ENCODE data around the gene TRIM59.

TRIM59 gene

GRCh38 chr3:160402221-160403027 lies 47.2 kb downstream of the TRIM59 start:
- DNase-seq, result no peak

DNA sequence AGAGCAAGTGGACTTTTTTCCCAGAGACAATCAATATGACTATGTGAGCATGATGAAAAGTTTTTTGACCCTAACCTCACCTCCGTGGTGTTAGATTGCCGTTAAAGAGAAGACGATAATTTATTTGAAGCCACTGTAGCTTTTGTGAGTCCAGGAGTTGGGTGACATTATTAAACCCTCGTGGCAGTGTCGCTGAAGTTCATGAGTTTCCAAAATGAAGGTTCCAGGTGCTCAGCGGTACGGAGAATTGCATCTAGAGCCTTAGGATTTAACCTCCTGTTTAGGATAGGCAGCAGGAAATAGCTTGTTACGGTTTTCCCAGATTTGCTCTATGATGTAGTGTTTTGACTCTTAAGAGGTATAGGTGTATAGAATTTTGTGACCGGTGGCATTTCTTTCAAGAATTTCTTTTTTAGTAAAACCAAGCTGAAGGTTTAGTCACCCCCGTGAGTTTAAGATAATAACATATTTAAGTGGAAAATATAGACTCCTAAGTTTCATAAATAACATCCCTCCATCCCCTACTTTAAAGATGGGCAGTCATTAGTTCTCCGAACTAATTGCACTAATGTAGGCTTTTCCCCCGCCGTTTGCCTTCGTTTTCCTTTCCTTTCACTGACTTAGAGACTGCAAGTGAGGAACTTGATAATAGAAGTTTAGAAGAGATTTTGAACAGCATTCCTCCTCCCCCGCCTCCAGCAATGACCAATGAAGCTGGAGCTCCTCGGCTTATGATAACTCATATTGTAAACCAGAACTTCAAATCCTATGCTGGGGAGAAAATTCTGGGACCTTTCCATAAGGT lies 48.1 kb downstream of the TRIM59 start:
- DNase-seq, result peak; percentile 33

- no peak for DNase-seq
These were observed 48.9 kb downstream of the TRIM59 start for GRCh38 chr3:160400702-160401150.

- no peak for DNase-seq
These were observed 49.4 kb downstream of the TRIM59 start for GRCh38 chr3:160400030-160400701.

DNA sequence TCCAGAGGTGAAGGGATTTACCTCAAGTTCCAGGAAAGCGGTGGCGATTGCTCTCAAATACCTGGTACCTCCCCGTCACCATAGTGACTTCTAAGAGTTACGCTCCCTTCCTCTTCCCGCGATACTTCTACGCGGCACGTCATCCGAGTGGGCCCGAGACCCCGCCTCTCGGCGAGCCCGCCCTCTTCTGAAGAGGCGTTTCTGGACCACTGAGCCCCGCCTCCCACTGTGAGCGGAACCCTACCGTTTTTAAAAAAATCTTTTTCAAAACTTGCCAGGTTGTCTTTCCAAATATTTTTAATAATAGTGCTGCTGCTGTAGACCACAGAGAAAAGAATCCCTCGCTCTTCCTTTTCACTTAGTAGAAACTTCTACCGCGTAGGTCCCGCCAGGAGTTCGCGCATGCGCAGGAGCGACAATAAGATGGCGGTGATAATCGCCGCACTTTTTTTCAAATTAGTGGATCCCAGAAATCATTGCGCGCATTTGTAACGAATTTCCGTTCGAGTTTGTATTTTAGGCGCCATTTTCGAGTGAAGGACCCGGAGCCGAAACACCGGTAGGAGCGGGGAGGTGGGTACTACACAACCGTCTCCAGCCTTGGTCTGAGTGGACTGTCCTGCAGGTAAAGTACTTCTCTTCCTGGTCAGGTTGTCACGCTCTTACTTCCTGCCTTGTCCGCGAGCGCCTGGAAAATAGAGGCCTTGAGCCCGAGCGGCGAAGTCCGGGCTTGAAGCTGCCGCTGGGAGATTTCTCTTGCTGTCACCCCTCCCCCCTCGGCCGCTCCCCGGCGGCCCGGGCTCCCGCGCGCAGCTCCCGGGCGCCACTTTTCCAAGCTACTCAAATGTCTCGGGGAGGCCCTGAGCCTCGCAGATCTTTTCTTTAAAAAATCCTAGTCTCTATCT lies 50.2 kb downstream of the TRIM59 start, which contains the start of the genes IFT80 and SMC4:
TSS of gene IFT80 (minus strand) at position 101 of the 905 bp plus-strand sequence. CDS start 14,625 bp downstream, outside the sequence.
TSS of gene SMC4 (plus strand) at position 526 of the 905 bp plus-strand sequence. CDS start 1,177 bp downstream, outside the sequence.
- peak; percentile 97 for DNase-seq

DNA sequence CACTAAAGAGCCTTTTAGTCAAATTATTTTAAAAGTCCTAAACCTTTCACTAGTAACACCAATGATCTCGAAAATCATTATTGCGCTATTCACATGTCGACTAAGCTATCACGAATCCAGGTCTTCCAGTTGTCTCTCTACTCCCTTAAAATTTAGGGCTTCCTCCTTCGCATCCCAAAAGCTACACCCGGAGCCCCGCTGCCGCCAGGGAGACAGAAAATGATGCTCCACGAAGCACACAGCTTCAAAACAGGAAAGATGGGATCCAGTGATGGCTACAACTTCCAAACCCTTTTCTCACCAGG lies 50.8 kb downstream of the TRIM59 start:
- DNase-seq, result no peak

DNA sequence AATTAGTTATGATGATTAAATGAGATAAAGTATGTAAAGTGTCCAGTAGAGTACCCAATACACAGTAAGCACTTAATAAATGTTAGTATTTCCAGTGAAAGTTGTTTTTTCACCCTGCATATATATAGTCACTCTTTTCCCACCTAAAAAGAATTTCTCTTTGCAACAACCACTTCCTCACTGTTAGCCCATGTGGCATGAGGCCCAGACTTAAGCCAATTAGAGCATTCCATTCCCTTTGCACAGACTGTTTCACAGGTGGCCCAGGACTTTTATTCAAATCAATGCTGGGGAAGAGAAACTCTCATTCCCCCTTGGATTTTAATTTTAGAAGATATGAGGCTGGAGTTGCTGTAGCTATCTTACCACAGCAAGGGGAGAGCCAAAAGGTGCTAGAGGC lies 54.3 kb downstream of the TRIM59 start:
- no peak for DNase-seq

- DNase-seq, result no peak
These were observed 55.6 kb downstream of the TRIM59 start for GRCh38 chr3:160394009-160394392.

DNA sequence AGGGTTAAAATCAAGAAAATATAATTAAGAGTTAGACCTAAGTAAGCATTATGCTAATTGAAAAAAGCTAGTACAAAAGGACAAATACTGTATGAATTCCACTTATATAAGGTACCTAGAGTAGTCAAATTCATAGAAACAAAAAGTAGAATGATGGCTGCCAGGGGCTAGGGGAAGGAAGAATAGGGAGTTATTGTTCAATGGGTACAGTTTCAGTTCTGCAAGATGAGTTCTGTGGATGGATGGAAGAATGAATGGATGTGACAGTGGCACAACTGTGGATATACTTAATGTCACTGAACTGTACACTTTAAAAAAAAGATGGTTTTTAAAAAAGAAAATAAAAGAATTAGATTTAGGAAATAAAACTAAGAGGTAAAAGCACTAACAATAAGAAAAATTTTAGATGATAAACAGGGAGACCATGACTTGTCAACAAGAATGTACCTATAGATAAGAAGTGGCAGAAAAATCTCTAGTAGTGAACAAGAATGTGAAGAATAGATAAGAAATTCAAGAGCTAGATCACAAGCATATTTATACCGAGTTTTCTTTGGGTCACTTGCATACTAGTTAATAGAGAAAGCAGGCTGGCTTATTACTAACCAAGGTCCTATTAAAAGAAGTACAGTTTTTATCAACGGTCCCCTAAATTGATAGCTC lies 56.1 kb downstream of the TRIM59 start:
- DNase-seq, result no peak

GRCh38 chr3:160392798-160393197 lies 56.8 kb downstream of the TRIM59 start:
- no peak for DNase-seq

- no peak for DNase-seq
These were observed 58.9 kb downstream of the TRIM59 start for GRCh38 chr3:160390565-160391138.

Data from amniotic stem cell (primary cell).